ENCODE data around the gene HPN. TPM values are rescaled to one million over a fixed set of nuclear protein-coding genes. Genes with fewer than 3 reads are reported as not detected.

Gene HPN
- total RNA-seq, 2 experiments from 2014 or later: not detected

DNA sequence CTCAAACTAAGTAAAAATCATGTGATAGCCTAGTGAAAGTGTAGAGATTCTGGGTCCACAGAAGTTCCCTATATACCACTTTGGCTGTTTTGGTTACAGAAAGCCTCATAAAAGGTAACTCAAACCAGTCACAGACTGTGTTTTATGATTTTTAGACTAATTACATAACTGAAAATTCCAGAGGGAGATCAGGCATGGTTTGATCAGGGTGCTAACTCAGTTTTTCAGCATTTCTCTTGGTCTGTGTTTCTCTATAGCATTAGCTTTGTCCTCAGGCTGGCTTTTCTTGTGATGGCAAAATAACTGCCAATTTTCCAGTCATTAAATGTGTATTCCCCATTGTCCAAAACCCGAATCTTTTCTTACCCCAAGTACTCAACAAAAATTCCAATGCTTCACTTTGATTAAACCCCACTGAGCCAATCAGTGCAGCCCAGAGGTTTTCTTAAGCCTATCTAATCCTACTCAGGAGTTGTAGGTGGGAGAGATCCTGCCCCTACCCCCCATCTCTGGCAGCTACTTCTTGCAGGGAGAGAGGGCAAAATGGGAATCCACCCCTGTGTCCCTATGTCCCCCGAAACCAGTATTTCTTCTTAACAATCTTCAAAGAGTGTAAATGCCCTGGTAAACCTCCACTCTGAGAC lies 65.5 kb downstream of the HPN start:
- POLR2A ChIA-PET: no interaction called here
- CTCF ChIA-PET: interaction anchor here (1.8 kb wide), 1 partner anchor 8 kb away, joined by 6 read pairs; the partner anchor contains the start of gene FXYD3
- DNase-seq: no peak
- no peak overlapping the region for H3K4me3 Mint-ChIP-seq
- peaks cover 1% of the 10 kb centered on the region for H3K27me3 Mint-ChIP-seq
- no peaks in the 10 kb centered on the region for H3K4me1 Mint-ChIP-seq
- H3K9me3 Mint-ChIP-seq: peaks cover 5% of the 10 kb centered on the region
- H3K27ac Mint-ChIP-seq: no peak overlapping the region
- no peaks in the 10 kb centered on the region for H3K36me3 Mint-ChIP-seq (ENCODE audit: low read depth)

- Mint-ChIP-seq H3K9me3 (peaks cover 5% of the 10 kb centered on the region), H3K4me1 (no peaks in the 10 kb centered on the region), H3K27me3 (peaks cover 1% of the 10 kb centered on the region), H3K4me3 (no peak overlapping the region), H3K27ac (no peak overlapping the region), H3K36me3 (ENCODE audit: low read depth) (no peaks in the 10 kb centered on the region)
- ChIA-PET POLR2A (no interaction called here), CTCF (interaction anchor here (1.8 kb wide), 1 partner anchor 8 kb away, joined by 6 read pairs; the partner anchor contains the start of gene FXYD3)
- DNase-seq: no peak
These were observed 66.0 kb downstream of the HPN start for GRCh38 chr19:35107545-35107944.

DNA sequence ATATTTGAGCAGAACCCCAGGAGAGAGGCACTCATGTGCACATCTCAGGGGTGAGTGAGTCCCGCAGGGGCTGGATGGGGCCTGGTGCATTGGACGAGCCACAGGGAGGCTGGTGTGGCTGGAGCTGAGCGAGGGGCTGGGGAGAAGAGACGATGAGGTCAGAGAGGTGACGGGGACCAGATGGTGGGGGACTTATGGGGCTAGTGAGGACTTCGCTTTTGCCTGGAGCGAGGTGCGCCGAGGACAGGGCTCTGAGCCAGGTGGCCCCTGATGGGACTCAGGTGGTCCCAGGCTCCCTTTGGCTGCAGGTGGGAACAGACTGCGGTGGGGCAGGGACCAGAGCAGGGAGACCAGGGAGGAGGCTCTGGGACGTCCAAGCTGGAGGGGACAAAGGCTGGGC lies 67.2 kb downstream of the HPN start:
- H3K4me1 Mint-ChIP-seq: no peaks in the 10 kb centered on the region
- CTCF ChIA-PET: no interaction called here
- POLR2A ChIA-PET: no interaction called here
- H3K9me3 Mint-ChIP-seq: peaks cover 5% of the 10 kb centered on the region
- H3K36me3 Mint-ChIP-seq (ENCODE audit: low read depth): no peaks in the 10 kb centered on the region
- H3K27me3 Mint-ChIP-seq: peaks cover 1% of the 10 kb centered on the region
- no peak overlapping the region for H3K27ac Mint-ChIP-seq
- no peak for DNase-seq
- H3K4me3 Mint-ChIP-seq: no peak overlapping the region

- Mint-ChIP-seq H3K4me1 (peaks cover 2% of the 10 kb centered on the region), H3K4me3 (no peak overlapping the region), H3K9me3 (peaks cover 5% of the 10 kb centered on the region), H3K36me3 (ENCODE audit: low read depth) (no peaks in the 10 kb centered on the region), H3K27me3 (peaks cover 1% of the 10 kb centered on the region), H3K27ac (no peak overlapping the region)
- DNase-seq: no peak
- CTCF ChIA-PET: no interaction called here
- POLR2A ChIA-PET: no interaction called here
These were observed 68.0 kb downstream of the HPN start for GRCh38 chr19:35109395-35110112.

DNA sequence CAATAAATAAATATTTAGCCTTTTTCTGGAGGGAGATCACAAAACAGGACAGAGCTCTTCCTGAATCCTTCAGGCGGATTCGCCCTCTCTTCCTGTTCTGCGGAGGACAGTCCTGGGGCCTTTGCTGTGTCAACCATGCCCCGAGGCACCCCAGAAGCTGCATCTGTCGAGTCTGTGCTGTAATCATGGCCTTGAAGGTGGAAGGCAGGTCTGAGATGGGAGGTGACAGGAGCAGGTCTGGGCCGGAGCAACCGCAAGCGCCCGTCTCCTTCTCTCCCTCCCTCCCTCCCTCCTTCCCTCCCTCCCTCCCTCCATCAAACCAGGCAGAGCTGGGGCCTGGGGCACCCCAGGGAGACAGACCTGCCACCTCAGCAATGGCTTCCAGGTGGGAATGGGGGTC lies 69.5 kb downstream of the HPN start:
- H3K4me1 Mint-ChIP-seq: peaks cover 5% of the 10 kb centered on the region
- H3K4me3 Mint-ChIP-seq: no peak overlapping the region
- peaks cover 5% of the 10 kb centered on the region for H3K9me3 Mint-ChIP-seq
- POLR2A ChIA-PET: no interaction called here
- no peak overlapping the region for H3K27ac Mint-ChIP-seq
- H3K27me3 Mint-ChIP-seq: peaks cover 1% of the 10 kb centered on the region
- DNase-seq: no peak
- no peaks in the 10 kb centered on the region for H3K36me3 Mint-ChIP-seq (ENCODE audit: low read depth)
- CTCF ChIA-PET: interaction anchor here (1.4 to 1.8 kb wide), 2 partner anchors 18 to 44 kb away, joined by 3 to 8 read pairs; no protein-coding TSS in a partner anchor

GRCh38 chr19:35112995-35113688 lies 71.6 kb downstream of the HPN start:
- POLR2A ChIA-PET: no interaction called here
- Mint-ChIP-seq H3K4me1 (peaks cover 5% of the 10 kb centered on the region), H3K4me3 (no peak overlapping the region), H3K27me3 (peaks cover 7% of the 10 kb centered on the region), H3K36me3 (ENCODE audit: low read depth) (no peaks in the 10 kb centered on the region), H3K9me3 (no peaks in the 10 kb centered on the region), H3K27ac (no peak overlapping the region)
- CTCF ChIA-PET: no interaction called here
- DNase-seq: no peak

- H3K27ac Mint-ChIP-seq: peak overlapping the region; percentile 19
- H3K9me3 Mint-ChIP-seq: no peaks in the 10 kb centered on the region
- ChIA-PET CTCF (interaction anchor here (0.5 to 2.4 kb wide), 3 partner anchors 8 to 585 kb away, joined by 3 to 6 read pairs (median 3); no protein-coding TSS in a partner anchor), POLR2A (no interaction called here)
- peak; percentile 61 for DNase-seq
- H3K27me3 Mint-ChIP-seq: peaks cover 5% of the 10 kb centered on the region
- no peak overlapping the region for H3K4me3 Mint-ChIP-seq
- H3K4me1 Mint-ChIP-seq: peaks cover 5% of the 10 kb centered on the region
- H3K36me3 Mint-ChIP-seq (ENCODE audit: low read depth): no peaks in the 10 kb centered on the region
These were observed 73.0 kb downstream of the HPN start for GRCh38 chr19:35114353-35115176.

- no peak within 1 kb of the TSS for H3K27ac Mint-ChIP-seq
- H3K36me3 Mint-ChIP-seq (ENCODE audit: low read depth): no peaks in the 10 kb centered on the region
- ChIA-PET CTCF (interaction anchor here (0.6 to 2.4 kb wide), 3 partner anchors 9 to 135 kb away, joined by 3 to 6 read pairs (median 3); no protein-coding TSS in a partner anchor), POLR2A (no interaction called here)
- peaks cover 5% of the 10 kb centered on the region for H3K4me1 Mint-ChIP-seq
- peaks cover 5% of the 10 kb centered on the region for H3K27me3 Mint-ChIP-seq
- H3K9me3 Mint-ChIP-seq: no peaks in the 10 kb centered on the region
- no peak within 1 kb of the TSS for H3K4me3 Mint-ChIP-seq
- no peak for DNase-seq
These were observed 73.8 kb downstream of the HPN start, which contains the start of gene FXYD3 for GRCh38 chr19:35115177-35115951. FXYD3 (plus strand) TSS chr19:35115823; CDS start chr19:35119377, 3,554 bp downstream.

Other genes starting within 250 kb of the HPN start
- gene ZNF30, start 114.8 kb upstream of the HPN start, total RNA-seq: 1 to 10 TPM; 4.0 to 4.8 TPM
- 10 to 100 TPM; 14.8 to 15.3 TPM for gene ZNF792, start 77.5 kb upstream of the HPN start, total RNA-seq
- gene GRAMD1A, start 41.4 kb upstream of the HPN start, total RNA-seq: 100 to 1,000 TPM; 106 to 114 TPM
- under 1 TPM; 0.50 to 0.97 TPM for gene SCN1B, start 11.3 kb upstream of the HPN start, total RNA-seq
- gene FXYD3, start 74.1 kb downstream of the HPN start, total RNA-seq: not detected
- gene LGI4, start 93.3 kb downstream of the HPN start, total RNA-seq: under 1 TPM; 0.37 to 0.40 TPM
- 1 to 10 TPM; 1.0 to 1.8 TPM for gene FXYD1, start 97.1 kb downstream of the HPN start, total RNA-seq
- 1 to 10 TPM; 4.5 to 5.0 TPM for gene FXYD7, start 101.5 kb downstream of the HPN start, total RNA-seq
- gene FXYD5, start 113.0 kb downstream of the HPN start, total RNA-seq: 100 to 1,000 TPM; 455 to 524 TPM
- gene FAM187B, start 187.0 kb downstream of the HPN start, total RNA-seq: not detected
- gene LSR, start 207.3 kb downstream of the HPN start, total RNA-seq: 1 to 10 TPM; 3.5 to 3.6 TPM
- gene USF2, start 227.2 kb downstream of the HPN start, total RNA-seq: 100 to 1,000 TPM; 150 to 162 TPM
- gene HAMP, start 240.8 kb downstream of the HPN start, total RNA-seq: 1 to 10 TPM in 1 of 2 experiments, under 1 TPM in 1; 0.92 to 1.2 TPM

All from activated CD4-positive, alpha-beta T cell treated with anti-CD3 and anti-CD28 coated beads, Interleukin-2, amount 10 ng/mL, durations not matched to agents 7 days and 5 days (primary cell).